ENCODE measurements around the gene CFAP251. TPM values are rescaled to one million over a fixed set of nuclear protein-coding genes. Genes with fewer than 3 reads are reported as not detected.

The CFAP251 gene
- total RNA-seq, 1 experiment from 2014 or later: 5.5 TPM

DNA sequence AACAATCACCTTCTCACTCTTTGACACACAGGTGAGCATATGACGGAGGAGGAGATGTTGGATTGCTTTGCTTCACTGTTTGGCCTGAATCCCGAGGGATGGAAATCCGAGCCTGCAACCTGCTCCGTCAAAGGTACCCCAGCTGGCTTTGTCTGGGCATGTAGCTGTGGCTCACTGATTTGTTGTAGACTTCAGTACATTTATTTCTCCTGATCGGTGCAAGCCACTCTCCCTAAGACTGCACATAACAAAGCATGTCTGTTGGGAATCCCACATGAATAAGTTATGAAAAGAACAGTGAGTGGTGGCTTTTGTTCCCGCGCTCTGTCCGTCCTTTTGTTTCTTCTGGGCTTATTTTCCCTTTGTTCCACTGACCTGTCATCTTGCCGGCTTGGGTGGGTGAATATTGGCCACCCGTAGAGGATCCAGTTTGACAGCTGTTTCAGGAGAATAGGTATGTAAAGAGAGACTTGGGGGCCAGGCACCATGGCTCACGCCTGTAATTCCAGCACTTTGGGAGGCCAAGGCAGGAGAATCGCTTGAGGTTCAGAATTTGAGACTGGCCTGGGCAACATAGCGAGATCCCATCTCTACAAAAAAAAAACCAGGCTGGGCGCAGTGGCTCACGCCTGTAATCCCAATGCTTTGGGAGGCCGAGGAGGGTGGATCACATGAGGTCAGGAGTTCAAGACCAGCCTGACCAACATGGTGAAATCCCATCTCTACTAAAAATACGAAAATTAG, 83.2 kb downstream of the CFAP251 start:
- intact Hi-C loops (cut with micrococcal nuclease; ENCODE audit: unreplicated experiment): no loop called here

DNA sequence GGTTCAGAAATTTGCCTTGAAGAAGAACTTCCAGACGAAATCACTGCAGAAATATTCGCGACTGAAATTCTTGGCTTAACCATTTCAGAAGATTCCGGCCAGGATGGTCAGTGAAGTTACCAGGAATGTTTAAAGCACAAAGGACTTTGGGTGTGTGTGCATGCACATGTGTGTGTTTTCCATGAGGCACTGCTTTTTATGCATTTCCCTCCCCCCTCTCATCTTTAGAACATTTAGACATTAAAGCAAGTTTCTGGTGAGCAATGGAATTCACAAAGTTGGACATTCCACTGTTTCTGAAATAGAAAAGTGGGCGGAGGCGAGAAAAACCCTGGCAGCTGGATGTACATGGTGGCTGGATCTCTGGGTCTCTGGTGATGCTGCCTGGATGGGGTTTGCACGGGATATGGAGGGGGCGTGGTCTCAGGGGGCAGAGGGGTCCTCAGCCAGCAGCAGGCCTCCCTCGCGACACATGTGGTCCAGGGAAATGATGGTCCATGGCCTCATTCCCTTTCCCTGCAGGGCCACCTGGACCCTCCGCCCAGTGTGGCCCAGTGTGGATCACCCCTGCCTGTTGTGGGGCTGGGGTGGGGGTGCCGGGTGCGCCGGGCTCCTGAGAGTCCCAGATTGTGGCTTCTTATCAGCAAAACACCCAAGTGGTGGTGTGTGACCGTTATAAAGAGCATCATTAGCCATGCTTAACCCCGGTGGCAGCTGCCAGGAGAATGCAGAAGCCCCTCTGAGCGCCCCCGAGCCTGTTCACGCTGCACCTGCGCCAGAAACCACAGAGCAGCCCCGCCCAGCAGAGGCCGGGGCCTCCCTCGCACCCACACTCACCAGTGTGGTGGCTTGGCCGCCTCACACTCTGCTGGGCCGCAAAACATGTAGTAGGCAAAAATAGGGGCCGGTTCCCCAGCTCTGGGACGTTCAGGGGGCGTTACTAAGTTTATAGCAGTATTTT, 85.5 kb downstream of the CFAP251 start:
- no TSS peak for BruUV-seq (replicated peaks)
- H3K4me3 ChIP-seq (ENCODE audit: low read depth, low read length, poor library complexity, severe bottlenecking): no peak overlapping the region
- intact Hi-C loops (cut with micrococcal nuclease; ENCODE audit: unreplicated experiment): no loop called here
- no peak for DNase-seq (ENCODE audit: low spot score)
- H3K27ac ChIP-seq (ENCODE audit: low read depth, low read length, poor library complexity, severe bottlenecking): no peak overlapping the region
- POLR2A ChIA-PET (ENCODE audit: low non-redundant PET): no interaction called here
- no peaks in the 10 kb centered on the region for H3K9me3 ChIP-seq (ENCODE audit: low read depth, low read length, poor library complexity, severe bottlenecking)
- TF ChIP-seq, protein P1, sequence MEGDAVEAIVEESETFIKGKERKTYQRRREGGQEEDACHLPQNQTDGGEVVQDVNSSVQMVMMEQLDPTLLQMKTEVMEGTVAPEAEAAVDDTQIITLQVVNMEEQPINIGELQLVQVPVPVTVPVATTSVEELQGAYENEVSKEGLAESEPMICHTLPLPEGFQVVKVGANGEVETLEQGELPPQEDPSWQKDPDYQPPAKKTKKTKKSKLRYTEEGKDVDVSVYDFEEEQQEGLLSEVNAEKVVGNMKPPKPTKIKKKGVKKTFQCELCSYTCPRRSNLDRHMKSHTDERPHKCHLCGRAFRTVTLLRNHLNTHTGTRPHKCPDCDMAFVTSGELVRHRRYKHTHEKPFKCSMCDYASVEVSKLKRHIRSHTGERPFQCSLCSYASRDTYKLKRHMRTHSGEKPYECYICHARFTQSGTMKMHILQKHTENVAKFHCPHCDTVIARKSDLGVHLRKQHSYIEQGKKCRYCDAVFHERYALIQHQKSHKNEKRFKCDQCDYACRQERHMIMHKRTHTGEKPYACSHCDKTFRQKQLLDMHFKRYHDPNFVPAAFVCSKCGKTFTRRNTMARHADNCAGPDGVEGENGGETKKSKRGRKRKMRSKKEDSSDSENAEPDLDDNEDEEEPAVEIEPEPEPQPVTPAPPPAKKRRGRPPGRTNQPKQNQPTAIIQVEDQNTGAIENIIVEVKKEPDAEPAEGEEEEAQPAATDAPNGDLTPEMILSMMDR (conservative IDR thresholded peaks at IDR 0.05; ENCODE audit: low read depth, low read length): no peak
- TF ChIP-seq EZH2 (IDR thresholded peaks at IDR 0.05; ENCODE audit: borderline replicate concordance, low read depth, low read length, poor library complexity, severe bottlenecking): no peak
- no peaks in the 10 kb centered on the region for H3K27me3 ChIP-seq (replicated peaks; ENCODE audit: insufficient read depth, low read depth, low read length, poor library complexity)
- CTCF ChIA-PET: no interaction called here
- no peaks in the 10 kb centered on the region for H3K4me1 ChIP-seq (ENCODE audit: insufficient read depth, low read length, poor library complexity, severe bottlenecking)
- H3K36me3 ChIP-seq (ENCODE audit: insufficient read depth, low read length, poor library complexity, severe bottlenecking): no peaks in the 10 kb centered on the region

More for the DNA sequence above, 83.2 kb downstream of the CFAP251 start:
- no peak overlapping the region for H3K4me3 ChIP-seq (ENCODE audit: low read depth, low read length, poor library complexity, severe bottlenecking)
- H3K27ac ChIP-seq (ENCODE audit: low read depth, low read length, poor library complexity, severe bottlenecking): no peak overlapping the region
- DNase-seq (ENCODE audit: low spot score): no peak
- H3K36me3 ChIP-seq (ENCODE audit: insufficient read depth, low read length, poor library complexity, severe bottlenecking): no peaks in the 10 kb centered on the region
- no TSS peak for BruUV-seq (replicated peaks)
- CTCF ChIA-PET: no interaction called here
- POLR2A ChIA-PET (ENCODE audit: low non-redundant PET): no interaction called here
- H3K27me3 ChIP-seq (replicated peaks; ENCODE audit: insufficient read depth, low read depth, low read length, poor library complexity): no peaks in the 10 kb centered on the region
- no peaks in the 10 kb centered on the region for H3K9me3 ChIP-seq (ENCODE audit: low read depth, low read length, poor library complexity, severe bottlenecking)
- H3K4me1 ChIP-seq (ENCODE audit: insufficient read depth, low read length, poor library complexity, severe bottlenecking): no peaks in the 10 kb centered on the region
- TF ChIP-seq EZH2 (IDR thresholded peaks at IDR 0.05; ENCODE audit: borderline replicate concordance, low read depth, low read length, poor library complexity, severe bottlenecking): no peak
- TF ChIP-seq, protein P1 (conservative IDR thresholded peaks at IDR 0.05; ENCODE audit: low read depth, low read length): no peak

DNA sequence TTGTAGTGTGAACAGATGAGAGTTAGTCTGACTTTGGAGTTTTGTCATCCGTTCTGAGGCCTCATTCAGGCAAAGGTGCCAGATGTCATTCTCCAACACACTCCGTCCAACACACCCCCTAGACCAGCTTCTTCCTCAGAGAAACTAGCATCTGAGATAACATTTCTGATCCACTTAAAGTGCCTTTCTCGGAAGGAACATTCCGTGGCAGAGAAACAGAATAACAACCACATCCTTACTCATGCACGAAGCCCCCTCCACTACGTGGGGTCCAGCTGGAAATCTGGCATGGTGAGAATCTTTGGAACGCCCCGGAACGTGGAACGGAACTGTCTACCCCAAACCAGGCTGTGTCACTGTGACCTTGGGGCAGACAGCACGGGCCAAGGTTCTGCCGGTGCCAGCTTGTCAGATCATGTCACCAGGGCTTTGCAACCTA, 86.3 kb downstream of the CFAP251 start:
- H3K4me1 ChIP-seq (ENCODE audit: insufficient read depth, low read length, poor library complexity, severe bottlenecking): no peaks in the 10 kb centered on the region
- TF ChIP-seq, protein P1 (conservative IDR thresholded peaks at IDR 0.05; ENCODE audit: low read depth, low read length): no peak
- no peak overlapping the region for H3K27ac ChIP-seq (ENCODE audit: low read depth, low read length, poor library complexity, severe bottlenecking)
- H3K9me3 ChIP-seq (ENCODE audit: low read depth, low read length, poor library complexity, severe bottlenecking): no peaks in the 10 kb centered on the region
- POLR2A ChIA-PET (ENCODE audit: low non-redundant PET): no interaction called here
- intact Hi-C loops (cut with micrococcal nuclease; ENCODE audit: unreplicated experiment): no loop called here
- CTCF ChIA-PET: no interaction called here
- H3K36me3 ChIP-seq (ENCODE audit: insufficient read depth, low read length, poor library complexity, severe bottlenecking): no peaks in the 10 kb centered on the region
- no peak for DNase-seq (ENCODE audit: low spot score)
- BruUV-seq (replicated peaks): no TSS peak
- no peak overlapping the region for H3K4me3 ChIP-seq (ENCODE audit: low read depth, low read length, poor library complexity, severe bottlenecking)
- H3K27me3 ChIP-seq (replicated peaks; ENCODE audit: insufficient read depth, low read depth, low read length, poor library complexity): no peaks in the 10 kb centered on the region
